ENCODE measurements around the gene ALG12. TPM values are rescaled to one million over a fixed set of nuclear protein-coding genes. Genes with fewer than 3 reads are reported as not detected.

ALG12 gene
- total RNA-seq, 4 donors from 2014 or later, result 12.8 to 16.6 (median 13.0) TPM

- 94 to 95% methylated on average over 15 to 27 of the region's 35 CpGs for WGBS, 2 donors
- H3K4me1 ChIP-seq, result peaks cover 11 to 33% (median 19%) of the 10 kb centered on the region in 3 donors
Measured at GRCh38 chr22:49921508-49922278, 3.5 kb upstream of the ALG12 start.

GRCh38 chr22:49920859-49921258 lies 2.6 kb upstream of the ALG12 start:
- no peak overlapping the region for H3K27ac ChIP-seq
- peaks cover 0 to 45% (median 0%) of the 10 kb centered on the region in 3 donors for H3K36me3 ChIP-seq
- intact Hi-C loops (cut with DNase I), result loop anchor here (10.0 kb wide), 2 partner anchors 156 to 294 kb away; no protein-coding TSS in a partner anchor
- H3K9me3 ChIP-seq, result no peaks in the 10 kb centered on the region
- H3K27me3 ChIP-seq, result no peaks in the 10 kb centered on the region
- TF ChIP-seq CTCF (IDR thresholded peaks at IDR 0.05) (no peak), POLR2A (IDR thresholded peaks at IDR 0.05) (no peak)
- no peak overlapping the region for H3K4me3 ChIP-seq
- DNase-seq, result no peak
- peaks cover 11 to 38% (median 19%) of the 10 kb centered on the region in 3 donors for H3K4me1 ChIP-seq
- 96 to 98% methylated on average over 8 to 17 of the region's 18 CpGs for WGBS, 2 donors

More at GRCh38 chr22:49921508-49922278, 3.5 kb upstream of the ALG12 start:
- peaks cover 0 to 50% (median 0%) of the 10 kb centered on the region in 3 donors for H3K36me3 ChIP-seq
- H3K4me3 ChIP-seq, result no peak overlapping the region
- TF ChIP-seq CTCF (IDR thresholded peaks at IDR 0.05) (no peak), POLR2A (IDR thresholded peaks at IDR 0.05) (no peak)
- no peaks in the 10 kb centered on the region for H3K9me3 ChIP-seq
- DNase-seq, result no peak
- H3K27me3 ChIP-seq, result no peaks in the 10 kb centered on the region
- no peak overlapping the region for H3K27ac ChIP-seq
- intact Hi-C loops (cut with DNase I), result loop anchor here (10.0 kb wide), 2 partner anchors 157 to 293 kb away; no protein-coding TSS in a partner anchor

- Histone ChIP-seq H3K36me3 (peaks cover 0 to 41% (median 0%) of the 10 kb centered on the region in 3 donors), H3K4me3 (peak overlapping the region; percentile 81 to 93 (median 84)), H3K27me3 (no peaks in the 10 kb centered on the region), H3K4me1 (peaks cover 11 to 38% (median 19%) of the 10 kb centered on the region in 3 donors), H3K9me3 (no peaks in the 10 kb centered on the region), H3K27ac (peak overlapping the region; percentile 71 to 96 (median 96))
- TF ChIP-seq CTCF (IDR thresholded peaks at IDR 0.05) (no peak), POLR2A (IDR thresholded peaks at IDR 0.05) (no peak)
- intact Hi-C loops (cut with DNase I), result no loop called here
- WGBS, 2 donors, result 64 to 74% methylated on average over 20 to 27 of the region's 47 CpGs
- DNase-seq, result no peak
Measured at GRCh38 chr22:49918911-49919881, 958 bp upstream of the ALG12 start.

GRCh38 chr22:49916831-49917230 lies 1.4 kb downstream of the ALG12 start:
- Histone ChIP-seq H3K27ac (no peak overlapping the region), H3K9me3 (no peaks in the 10 kb centered on the region), H3K4me3 (peak overlapping the region in 2 of 4 donors; percentile 86 to 93), H3K4me1 (peaks cover 11 to 31% (median 19%) of the 10 kb centered on the region in 3 donors), H3K27me3 (no peaks in the 10 kb centered on the region), H3K36me3 (peaks cover 0 to 53% (median 10%) of the 10 kb centered on the region in 3 donors)
- 64 to 88% methylated on average over 3 to 7 of the region's 11 CpGs for WGBS, 2 donors
- DNase-seq, result no peak
- intact Hi-C loops (cut with DNase I), result no loop called here
- TF ChIP-seq POLR2A (IDR thresholded peaks at IDR 0.05) (no peak), CTCF (IDR thresholded peaks at IDR 0.05) (no peak)

Measured in esophagus squamous epithelium (tissue), 5 donors.